Left ventricle myocardium inferior (tissue), 1 donor: ENCODE results near the gene GPR160. TPM values are rescaled to one million over a fixed set of nuclear protein-coding genes. Genes with fewer than 3 reads are reported as not detected.

ENCODE experiments used
- DNase-seq: peaks from one replicate; pipeline ENCODE4 v3.0.0-alpha.2; 2020
- H3K27ac ChIP-seq: fragments of 200-600 bp; replicated peaks from 2 replicates; pipeline ENCODE4 v1.8.0; 2021
- H3K27me3 ChIP-seq: fragments of 200-600 bp; 2 replicates; pipeline ENCODE4 v1.8.0; 2021; ENCODE audit warnings: low read depth
- H3K36me3 ChIP-seq: fragments of 200-600 bp; 2 replicates; pipeline ENCODE4 v1.8.0; 2021
- H3K4me1 ChIP-seq: fragments of 200-600 bp; 2 replicates; pipeline ENCODE4 v1.8.0; 2021
- H3K4me3 ChIP-seq: fragments of 200-600 bp; 2 replicates; pipeline ENCODE4 v1.8.0; 2021; ENCODE audit warnings: mild to moderate bottlenecking, moderate library complexity
- H3K9me3 ChIP-seq: fragments of 200-600 bp; replicated peaks from 2 replicates; pipeline ENCODE4 v1.8.0; 2021
- intact Hi-C: fragments of 100-400 bp; cut with micrococcal nuclease; formaldehyde crosslinking; loops from one replicate; pipeline ENCODE4 v1.11.0; 2022
- total RNA-seq: library from RNA; stranded (reverse); fragmentation: NEBNext Ultra II Directional; extraction: Animal tissue kit (Norgen Biotek cat#: 25700); gene quantifications from one replicate; pipeline ENCODE4 v1.2.1, GENCODE V29; 2021
- TF ChIP-seq, protein P1 (sequence below): fragments of 200-600 bp; IDR thresholded peaks from 2 replicates; pipeline ENCODE4 v1.8.0; 2021; ENCODE audit warnings: antibody characterized with exemption, mild to moderate bottlenecking, borderline replicate concordance
- donor health status: DM: no; HTN: yes; CAD: no; lungs with severe emphysema.

The GPR160 gene
- total RNA-seq, 1 donor from 2014 or later: 0.99 TPM

DNA sequence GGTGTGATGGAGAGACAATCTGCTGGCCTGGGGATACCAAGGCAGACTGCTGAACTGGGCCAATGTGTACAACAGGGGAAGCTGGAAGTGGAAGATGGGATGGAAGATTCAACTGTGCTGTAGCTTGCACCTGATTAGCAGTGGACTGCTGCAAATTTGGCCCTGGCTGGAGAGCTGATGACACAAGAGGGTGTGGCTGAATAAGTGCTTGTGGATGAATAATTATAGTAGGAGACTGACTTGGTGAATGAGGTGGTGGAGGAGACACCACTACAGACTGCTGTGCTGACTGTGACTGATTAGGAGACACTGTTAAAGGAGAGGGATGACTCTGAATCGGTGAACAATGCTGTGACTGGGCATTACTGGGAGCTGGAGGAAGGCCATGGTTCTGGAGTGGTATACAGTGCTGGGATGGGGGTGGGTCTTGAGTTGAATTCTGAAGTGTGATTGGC, 91.2 kb downstream of the GPR160 start:
- intact Hi-C loops: no loop called here
- H3K9me3 ChIP-seq: peaks cover 13% of the 10 kb centered on the region
- TF ChIP-seq, protein P1, sequence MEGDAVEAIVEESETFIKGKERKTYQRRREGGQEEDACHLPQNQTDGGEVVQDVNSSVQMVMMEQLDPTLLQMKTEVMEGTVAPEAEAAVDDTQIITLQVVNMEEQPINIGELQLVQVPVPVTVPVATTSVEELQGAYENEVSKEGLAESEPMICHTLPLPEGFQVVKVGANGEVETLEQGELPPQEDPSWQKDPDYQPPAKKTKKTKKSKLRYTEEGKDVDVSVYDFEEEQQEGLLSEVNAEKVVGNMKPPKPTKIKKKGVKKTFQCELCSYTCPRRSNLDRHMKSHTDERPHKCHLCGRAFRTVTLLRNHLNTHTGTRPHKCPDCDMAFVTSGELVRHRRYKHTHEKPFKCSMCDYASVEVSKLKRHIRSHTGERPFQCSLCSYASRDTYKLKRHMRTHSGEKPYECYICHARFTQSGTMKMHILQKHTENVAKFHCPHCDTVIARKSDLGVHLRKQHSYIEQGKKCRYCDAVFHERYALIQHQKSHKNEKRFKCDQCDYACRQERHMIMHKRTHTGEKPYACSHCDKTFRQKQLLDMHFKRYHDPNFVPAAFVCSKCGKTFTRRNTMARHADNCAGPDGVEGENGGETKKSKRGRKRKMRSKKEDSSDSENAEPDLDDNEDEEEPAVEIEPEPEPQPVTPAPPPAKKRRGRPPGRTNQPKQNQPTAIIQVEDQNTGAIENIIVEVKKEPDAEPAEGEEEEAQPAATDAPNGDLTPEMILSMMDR: no peak
- no peak overlapping the region for H3K4me3 ChIP-seq
- no peak overlapping the region for H3K27ac ChIP-seq
- no peak for DNase-seq
- peaks cover 48% of the 10 kb centered on the region for H3K36me3 ChIP-seq
- H3K4me1 ChIP-seq: no peaks in the 10 kb centered on the region
- no peaks in the 10 kb centered on the region for H3K27me3 ChIP-seq

DNA sequence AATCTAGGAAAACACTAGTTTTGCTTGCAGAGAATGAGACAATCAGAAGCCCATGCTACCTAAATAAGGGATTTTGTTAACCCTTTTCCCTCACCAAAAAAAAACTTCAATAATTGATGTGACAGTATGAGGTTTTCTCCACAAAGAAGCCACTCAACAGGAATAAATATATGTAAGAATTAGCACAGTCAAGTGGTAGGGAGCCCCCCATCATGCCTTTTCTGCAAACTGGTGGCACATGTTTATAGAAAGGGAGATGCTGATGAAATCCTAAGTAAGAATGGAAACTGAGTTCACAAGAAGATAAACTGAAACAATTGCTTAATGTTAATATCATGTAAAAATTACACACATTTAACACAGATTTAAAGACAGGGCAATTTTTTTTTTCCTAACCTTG, 92.7 kb downstream of the GPR160 start:
- DNase-seq: no peak
- no peak overlapping the region for H3K4me3 ChIP-seq
- H3K36me3 ChIP-seq: peaks cover 61% of the 10 kb centered on the region
- H3K27ac ChIP-seq: no peak overlapping the region
- no peaks in the 10 kb centered on the region for H3K27me3 ChIP-seq
- TF ChIP-seq, protein P1: no peak
- peaks cover 13% of the 10 kb centered on the region for H3K9me3 ChIP-seq
- intact Hi-C loops: no loop called here
- H3K4me1 ChIP-seq: no peaks in the 10 kb centered on the region

DNA sequence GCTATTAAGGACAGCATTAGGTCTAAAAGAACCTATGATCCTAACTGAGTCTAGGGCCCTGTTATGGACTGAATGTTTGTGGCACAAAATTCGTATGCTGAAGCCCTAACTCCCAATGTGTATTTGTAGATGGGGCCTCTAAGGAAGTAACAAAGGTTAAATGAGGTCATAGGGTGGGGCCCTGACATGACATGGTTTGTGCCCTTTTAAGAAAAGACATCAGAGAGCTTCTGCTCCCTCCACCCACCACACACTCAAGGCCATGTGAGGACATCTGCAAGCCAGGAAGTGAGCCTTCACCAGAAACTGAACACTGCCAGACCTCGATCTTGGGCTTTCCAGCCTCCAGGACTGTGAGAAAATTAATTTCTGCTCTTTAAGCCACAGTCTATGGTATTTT, 94.5 kb downstream of the GPR160 start:
- H3K36me3 ChIP-seq: peaks cover 74% of the 10 kb centered on the region
- no peak overlapping the region for H3K4me3 ChIP-seq
- TF ChIP-seq, protein P1: no peak
- intact Hi-C loops: no loop called here
- H3K4me1 ChIP-seq: no peaks in the 10 kb centered on the region
- H3K27me3 ChIP-seq: no peaks in the 10 kb centered on the region
- no peak overlapping the region for H3K27ac ChIP-seq
- H3K9me3 ChIP-seq: peaks cover 13% of the 10 kb centered on the region
- DNase-seq: no peak

Other genes with a start within 250 kb of the GPR160 start
- not detected for gene LRRIQ4, start 225.1 kb upstream of the GPR160 start, total RNA-seq
- 1.6 TPM for gene LRRC34, start 225.1 kb upstream of the GPR160 start, total RNA-seq
- gene LRRC31, start 168.1 kb upstream of the GPR160 start, total RNA-seq: not detected
- not detected for gene SAMD7, start 126.4 kb upstream of the GPR160 start, total RNA-seq
- gene SEC62, start 71.2 kb upstream of the GPR160 start, total RNA-seq: 76.5 TPM
- gene PHC3, start 143.7 kb downstream of the GPR160 start, total RNA-seq: 53.1 TPM
- gene PRKCI, start 184.4 kb downstream of the GPR160 start, total RNA-seq: 10.9 TPM